GM18520 (cell line): ENCODE results near the gene GRM5.
"Not testable (repeated sequence)": the region's sequence is repeated elsewhere in the genome, so short reads cannot be mapped to it uniquely, and the experiment has no call there.

ENCODE experiments used
- ATAC-seq: cut with Tn5 transposase; IDR thresholded peaks from one replicate; pipeline ENCODE4 v1.9.1; 2021; ENCODE audit not compliant: unreplicated experiment

The GRM5 gene

DNA sequence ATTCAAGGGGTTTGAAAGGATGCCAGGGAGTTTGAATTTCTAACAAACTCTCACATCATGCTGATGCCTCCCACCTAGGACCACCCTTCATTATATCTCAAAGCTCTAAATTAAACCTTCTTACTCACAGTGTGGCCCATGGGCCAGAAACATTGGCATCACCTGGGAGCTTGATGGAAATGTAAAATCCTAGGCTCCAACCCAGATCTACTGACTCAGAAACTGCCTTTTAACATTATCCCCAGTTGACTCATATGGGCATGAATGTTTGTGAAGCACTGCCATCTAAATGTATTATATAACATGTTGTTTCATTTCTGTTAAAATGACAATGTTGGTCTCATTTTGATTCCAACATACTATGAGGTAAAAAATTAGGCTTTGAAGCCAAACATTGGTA lies 90.3 kb downstream of the GRM5 start:
- not testable (repeated sequence) for ATAC-seq

DNA sequence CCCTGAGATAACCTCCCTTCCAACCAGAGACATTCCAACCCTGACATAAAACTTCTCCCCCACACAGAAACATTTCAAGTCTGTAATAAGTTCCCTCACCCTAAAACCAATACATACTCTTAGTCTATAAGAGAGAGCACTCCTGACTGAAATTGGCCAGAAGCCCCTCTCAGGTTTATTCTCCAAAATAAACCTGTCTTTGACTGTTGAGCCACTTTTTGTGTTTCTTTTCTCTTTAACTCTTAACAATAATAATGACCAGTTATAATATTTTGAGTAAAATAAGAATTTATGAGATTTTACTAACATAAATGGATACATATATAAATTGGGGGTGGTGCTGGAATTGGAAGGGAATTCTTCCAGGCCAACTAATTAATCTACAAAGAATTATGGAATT lies 93.6 kb downstream of the GRM5 start:
- no peak for ATAC-seq

DNA sequence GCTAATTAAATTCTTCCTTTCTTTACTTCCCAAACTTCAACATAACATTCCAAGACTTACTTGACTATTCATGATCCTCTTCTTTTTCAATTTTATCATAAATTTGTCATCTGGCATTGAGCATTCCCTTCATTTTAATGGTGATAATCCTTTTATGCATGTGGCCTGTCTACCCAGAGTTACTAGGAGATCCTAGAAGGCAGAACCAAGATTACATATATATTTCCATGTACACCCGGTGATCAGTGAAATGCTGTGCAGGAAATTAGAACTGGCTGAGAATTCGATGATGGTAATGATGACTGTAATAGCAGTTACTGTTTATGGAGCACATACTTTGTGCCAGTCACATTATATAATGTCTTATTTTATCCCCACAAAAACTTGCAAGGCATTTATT lies 104.2 kb downstream of the GRM5 start:
- not testable (repeated sequence) for ATAC-seq

- ATAC-seq, result not testable (repeated sequence)
Observed at GRCh38 chr11:88959857-88960256, 105.9 kb downstream of the GRM5 start.

GRCh38 chr11:88950975-88951374 lies 114.8 kb downstream of the GRM5 start:
- no peak for ATAC-seq

- ATAC-seq, result not testable (repeated sequence)
Observed at GRCh38 chr11:88948908-88949307, 116.9 kb downstream of the GRM5 start.

- not testable (repeated sequence) for ATAC-seq
Observed at GRCh38 chr11:88947843-88948572, 117.8 kb downstream of the GRM5 start.

DNA sequence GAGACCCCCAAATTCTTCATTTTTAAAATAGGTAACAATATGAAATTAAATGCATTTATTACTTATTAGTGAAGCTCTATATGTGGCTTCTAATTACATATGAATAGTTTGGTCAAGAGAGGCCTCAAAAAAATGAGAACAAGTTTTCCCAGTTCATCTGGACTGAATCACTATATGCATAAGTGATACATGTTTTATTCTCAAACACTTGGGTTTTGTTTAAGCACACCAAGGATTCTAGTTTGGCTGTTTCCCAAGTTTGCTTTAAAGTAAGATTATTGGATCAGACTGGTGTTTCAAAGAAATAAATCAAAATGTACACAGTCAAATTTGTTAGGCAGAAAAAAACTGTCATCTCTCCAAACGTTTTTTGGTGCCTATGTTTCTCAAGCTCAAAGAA lies 136.1 kb downstream of the GRM5 start:
- not testable (repeated sequence) for ATAC-seq

DNA sequence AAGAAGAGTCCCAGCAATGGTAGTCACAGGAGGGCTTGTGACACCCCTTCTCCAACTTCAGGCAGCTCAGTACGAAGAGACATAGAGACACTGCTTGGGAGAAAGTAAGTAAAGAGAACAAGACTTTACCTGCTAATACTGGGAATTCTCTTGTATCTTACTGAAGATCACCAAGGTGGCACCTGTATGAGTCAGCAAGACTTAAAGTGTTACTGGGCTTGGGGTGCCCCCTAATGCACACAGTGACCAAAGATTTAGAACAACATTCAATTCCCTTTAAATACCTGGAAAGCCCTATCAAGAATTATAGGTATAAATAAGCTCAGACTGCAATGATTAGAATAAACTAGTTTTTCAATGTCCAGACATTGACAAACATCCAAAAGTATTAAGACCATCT lies 148.7 kb downstream of the GRM5 start:
- not testable (repeated sequence) for ATAC-seq

GRCh38 chr11:88909500-88909899 lies 156.3 kb downstream of the GRM5 start:
- ATAC-seq, result no peak

DNA sequence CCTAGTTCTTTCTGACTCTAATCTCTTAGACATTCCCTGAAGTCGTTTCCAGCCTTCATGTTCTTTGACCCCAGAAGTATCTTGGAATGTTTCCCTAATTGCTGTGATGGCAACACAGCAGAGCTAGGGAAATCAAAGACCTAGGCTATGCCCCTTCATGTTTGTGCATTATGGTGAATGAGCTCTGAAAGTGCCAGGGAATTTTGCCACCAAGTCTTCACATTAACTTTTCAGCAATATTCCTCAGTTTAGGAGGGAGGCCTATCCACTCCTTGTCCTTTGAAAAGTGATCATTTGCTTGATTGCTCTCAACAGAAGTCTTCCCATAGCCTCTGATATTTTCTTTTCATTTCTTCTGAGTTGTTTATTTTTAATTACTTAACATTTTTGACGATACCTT lies 164.3 kb downstream of the GRM5 start:
- ATAC-seq, result not testable (repeated sequence)

GRCh38 chr11:88888855-88889254 lies 176.9 kb downstream of the GRM5 start:
- ATAC-seq, result not testable (repeated sequence)

DNA sequence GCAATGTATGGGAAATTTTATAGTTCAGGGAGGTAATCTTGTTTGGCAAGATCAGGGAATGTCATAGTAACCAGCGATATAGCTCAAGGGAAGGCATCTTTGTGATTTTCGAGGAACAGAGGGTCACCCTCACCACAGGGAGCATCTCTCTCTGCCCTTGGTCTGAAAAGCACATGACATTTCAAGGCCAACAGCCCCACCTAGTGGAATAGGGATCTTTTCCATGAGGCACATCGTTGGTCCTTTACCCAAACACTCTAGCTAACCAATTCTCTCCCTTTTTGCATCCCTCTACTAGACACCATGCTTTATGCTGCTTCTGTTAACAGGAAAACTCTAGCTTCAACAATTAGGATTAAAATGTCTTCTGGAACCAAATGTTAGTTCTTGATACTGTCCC lies 179.0 kb downstream of the GRM5 start:
- ATAC-seq, result peak; percentile 64

DNA sequence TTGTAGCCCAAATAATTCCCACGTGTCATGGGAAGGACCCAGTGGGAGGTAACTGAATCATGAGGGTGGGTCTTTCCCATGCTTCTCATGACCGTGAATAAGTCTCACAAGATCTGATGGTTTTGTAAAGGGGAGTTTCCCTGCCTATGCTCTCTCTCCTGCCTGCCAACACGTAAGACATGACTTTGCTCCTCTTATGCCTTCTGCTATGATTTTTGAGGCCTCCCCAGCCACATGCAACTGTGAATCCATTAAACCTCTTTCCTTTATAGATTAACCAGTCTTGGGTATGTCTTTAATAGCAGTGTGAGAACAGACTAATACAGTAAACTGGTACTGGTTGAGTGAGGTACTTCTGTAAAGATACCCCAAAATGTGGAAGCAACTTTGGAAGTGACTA lies 183.0 kb downstream of the GRM5 start:
- not testable (repeated sequence) for ATAC-seq

DNA sequence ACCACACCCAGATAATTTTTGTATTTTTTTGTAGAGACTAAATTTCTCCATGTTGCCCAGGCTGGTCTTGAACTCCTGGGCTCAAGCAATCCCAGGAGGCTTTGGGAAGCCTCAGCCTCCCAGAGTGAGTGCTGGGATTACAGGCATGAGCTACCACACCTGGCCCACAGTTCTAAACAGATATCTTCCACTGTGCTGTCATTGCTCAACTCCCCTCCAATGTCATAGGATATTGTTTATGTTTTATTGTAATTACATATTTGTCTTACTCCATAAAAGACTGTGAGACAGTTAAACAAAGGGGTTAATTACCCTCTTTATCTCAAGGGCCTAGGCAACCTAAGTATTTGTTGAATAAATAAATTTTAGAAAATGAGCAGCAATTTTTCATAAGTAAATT lies 204.2 kb downstream of the GRM5 start:
- no peak for ATAC-seq

DNA sequence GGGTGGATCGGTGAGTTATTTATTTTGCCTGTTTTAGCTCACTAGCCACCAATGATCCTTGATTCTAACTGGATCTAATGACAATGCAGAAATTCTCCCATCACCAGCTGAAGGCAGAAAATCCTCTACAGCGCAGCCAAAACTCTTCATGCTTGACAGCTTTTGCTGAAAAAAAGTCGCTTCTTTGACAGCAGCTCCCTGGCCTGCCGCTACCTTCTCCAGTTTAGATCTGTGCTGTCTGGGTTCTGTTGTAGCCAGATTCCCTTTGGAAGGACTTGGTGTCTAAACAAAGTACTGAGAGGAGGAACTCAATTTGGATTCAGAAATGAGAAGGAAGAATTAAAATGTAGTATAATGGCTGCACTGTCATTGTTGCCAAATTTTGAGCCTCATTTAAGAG lies 205.4 kb downstream of the GRM5 start:
- ATAC-seq, result not testable (repeated sequence)

GRCh38 chr11:88853963-88854362 lies 211.8 kb downstream of the GRM5 start:
- not testable (repeated sequence) for ATAC-seq

GRCh38 chr11:88851547-88851946 lies 214.2 kb downstream of the GRM5 start:
- ATAC-seq, result not testable (repeated sequence)

DNA sequence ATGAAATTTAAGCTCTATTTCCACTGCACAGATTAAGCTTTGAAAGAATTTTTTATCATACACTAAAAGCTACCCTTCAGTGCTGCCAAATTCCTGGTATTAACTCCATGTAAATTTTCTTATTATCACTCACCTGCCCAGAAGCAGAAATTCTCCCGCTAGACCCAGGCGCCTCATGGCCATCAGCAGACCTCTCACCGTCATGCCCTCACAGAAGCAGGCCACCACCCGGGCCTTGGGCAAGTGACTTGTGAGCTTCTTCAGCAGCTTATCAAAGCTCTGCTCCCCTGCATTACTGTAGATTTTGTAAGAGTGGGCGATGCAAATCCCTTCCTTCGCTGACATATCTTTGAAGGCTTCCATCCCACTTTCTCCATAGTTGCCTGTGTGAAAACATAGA lies 216.0 kb downstream of the GRM5 start:
- not testable (repeated sequence) for ATAC-seq

- ATAC-seq, result no peak
Observed at GRCh38 chr11:88849368-88849767, 216.4 kb downstream of the GRM5 start.

DNA sequence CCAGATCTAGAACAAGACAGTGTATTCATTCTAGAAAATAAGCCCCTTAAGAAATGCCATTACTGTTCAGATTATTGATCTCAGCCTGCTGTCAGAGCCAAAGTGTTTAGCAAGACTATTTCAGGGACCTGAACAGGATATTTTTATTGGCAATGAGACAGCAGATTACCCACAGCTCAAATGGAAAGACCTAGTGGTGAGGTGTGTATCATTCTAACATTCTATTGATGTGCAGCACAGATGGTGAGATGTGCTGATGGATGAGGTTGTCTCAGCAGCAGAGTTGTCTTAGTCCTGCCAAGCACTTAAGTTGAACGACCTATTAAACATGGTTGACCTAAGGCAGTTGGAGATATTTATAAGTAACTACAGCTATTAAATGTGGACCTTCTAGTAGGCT lies 219.5 kb downstream of the GRM5 start:
- not testable (repeated sequence) for ATAC-seq

GRCh38 chr11:88844941-88845340 lies 220.8 kb downstream of the GRM5 start:
- ATAC-seq, result not testable (repeated sequence)
